ENCODE measurements around the gene TRPM5. TPM values are rescaled to one million over a fixed set of nuclear protein-coding genes. Genes with fewer than 3 reads are reported as not detected.

The TRPM5 gene
- total RNA-seq, 1 donor from 2014 or later: not detected

DNA sequence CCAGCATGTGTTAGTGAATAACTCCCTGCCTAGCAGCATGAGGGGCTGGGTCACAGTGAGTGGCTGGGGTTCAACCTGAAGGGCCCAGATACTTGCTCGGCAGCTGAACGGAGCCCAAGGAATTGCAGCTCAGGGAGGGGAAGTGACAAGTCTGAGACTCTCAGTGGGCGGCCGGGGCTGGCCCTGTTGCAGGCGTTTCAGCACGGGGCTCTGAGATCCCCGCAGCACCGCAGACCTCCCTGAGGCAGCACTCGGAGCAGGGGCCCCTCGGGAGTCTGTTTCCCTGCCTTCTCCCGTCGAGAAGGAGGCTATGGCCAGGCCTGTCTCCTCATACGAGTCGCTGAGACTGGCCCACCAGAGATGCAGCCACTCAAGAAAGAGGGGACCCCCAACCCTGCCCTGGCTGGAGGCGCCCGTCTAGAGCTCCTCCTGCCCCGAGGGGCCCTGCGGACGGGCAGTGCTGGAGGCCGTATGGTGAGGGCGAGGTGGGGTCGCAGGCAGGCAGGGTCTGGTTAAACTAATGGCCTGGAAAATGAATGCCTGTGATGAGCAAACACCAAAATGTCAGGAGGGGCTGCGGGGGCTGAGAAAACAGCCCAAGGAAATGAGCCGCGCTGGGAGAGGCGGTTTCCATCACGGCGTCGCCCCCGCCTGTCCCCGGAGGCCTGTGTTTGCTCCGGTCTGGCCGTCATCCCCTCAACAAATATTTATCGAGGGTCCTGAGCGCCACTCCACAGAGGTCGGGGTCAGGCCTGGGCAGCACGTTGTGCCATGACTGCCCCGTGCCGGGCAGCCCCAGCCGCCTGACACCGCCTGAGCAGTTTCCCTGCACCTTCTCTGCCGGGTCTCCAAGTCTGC lies 34.5 kb downstream of the TRPM5 start:
- TF ChIP-seq, protein P1, sequence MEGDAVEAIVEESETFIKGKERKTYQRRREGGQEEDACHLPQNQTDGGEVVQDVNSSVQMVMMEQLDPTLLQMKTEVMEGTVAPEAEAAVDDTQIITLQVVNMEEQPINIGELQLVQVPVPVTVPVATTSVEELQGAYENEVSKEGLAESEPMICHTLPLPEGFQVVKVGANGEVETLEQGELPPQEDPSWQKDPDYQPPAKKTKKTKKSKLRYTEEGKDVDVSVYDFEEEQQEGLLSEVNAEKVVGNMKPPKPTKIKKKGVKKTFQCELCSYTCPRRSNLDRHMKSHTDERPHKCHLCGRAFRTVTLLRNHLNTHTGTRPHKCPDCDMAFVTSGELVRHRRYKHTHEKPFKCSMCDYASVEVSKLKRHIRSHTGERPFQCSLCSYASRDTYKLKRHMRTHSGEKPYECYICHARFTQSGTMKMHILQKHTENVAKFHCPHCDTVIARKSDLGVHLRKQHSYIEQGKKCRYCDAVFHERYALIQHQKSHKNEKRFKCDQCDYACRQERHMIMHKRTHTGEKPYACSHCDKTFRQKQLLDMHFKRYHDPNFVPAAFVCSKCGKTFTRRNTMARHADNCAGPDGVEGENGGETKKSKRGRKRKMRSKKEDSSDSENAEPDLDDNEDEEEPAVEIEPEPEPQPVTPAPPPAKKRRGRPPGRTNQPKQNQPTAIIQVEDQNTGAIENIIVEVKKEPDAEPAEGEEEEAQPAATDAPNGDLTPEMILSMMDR (IDR thresholded peaks at IDR 0.05): no peak
- no peak overlapping the region for H3K27ac Mint-ChIP-seq (ENCODE audit: unreplicated experiment)
- H3K36me3 Mint-ChIP-seq (ENCODE audit: low read depth): no peaks in the 10 kb centered on the region
- H3K4me1 Mint-ChIP-seq (ENCODE audit: low read depth): no peaks in the 10 kb centered on the region
- no peak for DNase-seq (ENCODE audit: low spot score)
- H3K4me3 Mint-ChIP-seq (ENCODE audit: unreplicated experiment): no peak overlapping the region
- no peaks in the 10 kb centered on the region for H3K9me3 Mint-ChIP-seq (ENCODE audit: low read depth)
- no peaks in the 10 kb centered on the region for H3K27me3 Mint-ChIP-seq (ENCODE audit: low read depth)

DNA sequence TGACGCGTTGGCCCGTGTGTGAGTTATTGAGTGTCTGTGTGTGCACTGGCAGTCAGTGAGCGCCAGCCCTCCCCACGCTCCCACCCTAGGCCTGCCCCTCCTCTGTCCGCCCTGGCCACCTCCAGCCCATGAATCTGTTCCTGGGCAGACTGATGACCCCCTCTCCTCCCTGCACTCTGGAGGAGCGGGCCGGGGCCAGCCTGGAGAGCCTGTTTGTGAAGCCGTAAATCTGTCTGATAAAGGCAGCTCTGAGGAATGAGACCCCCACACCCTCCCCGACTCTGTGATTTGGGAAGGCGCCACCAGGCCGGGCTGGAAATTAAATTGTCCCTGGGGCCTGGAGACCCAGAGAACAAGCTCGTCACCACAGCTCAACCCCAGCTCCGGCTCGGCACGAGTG lies 35.2 kb downstream of the TRPM5 start:
- DNase-seq (ENCODE audit: low spot score): no peak
- TF ChIP-seq, protein P1 (IDR thresholded peaks at IDR 0.05): no peak
- Mint-ChIP-seq H3K9me3 (ENCODE audit: low read depth) (no peaks in the 10 kb centered on the region), H3K4me3 (ENCODE audit: unreplicated experiment) (no peak overlapping the region), H3K4me1 (ENCODE audit: low read depth) (no peaks in the 10 kb centered on the region), H3K27me3 (ENCODE audit: low read depth) (no peaks in the 10 kb centered on the region), H3K27ac (ENCODE audit: unreplicated experiment) (no peak overlapping the region), H3K36me3 (ENCODE audit: low read depth) (no peaks in the 10 kb centered on the region)

DNA sequence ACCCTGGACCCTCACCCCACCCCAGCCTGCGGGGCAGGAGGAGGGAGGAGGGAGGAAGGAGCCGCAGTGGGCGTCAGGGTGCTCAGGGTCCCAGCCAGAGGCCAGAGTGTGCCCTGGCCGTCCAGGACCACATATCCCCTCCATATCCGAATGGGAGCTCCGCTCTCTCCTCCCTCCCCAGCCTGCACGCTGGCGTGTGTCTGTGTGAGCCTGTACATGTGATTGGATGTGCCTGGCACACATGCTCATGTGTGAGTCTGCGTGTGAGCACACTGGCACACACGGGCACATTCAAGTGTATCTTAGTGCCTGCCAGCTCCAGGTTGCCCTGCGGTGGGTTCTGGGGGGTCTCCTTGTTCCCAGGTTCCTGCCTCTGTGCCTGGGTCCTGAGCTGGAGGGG lies 35.6 kb downstream of the TRPM5 start:
- H3K9me3 Mint-ChIP-seq (ENCODE audit: low read depth): no peaks in the 10 kb centered on the region
- H3K4me3 Mint-ChIP-seq (ENCODE audit: unreplicated experiment): no peak overlapping the region
- no peak overlapping the region for H3K27ac Mint-ChIP-seq (ENCODE audit: unreplicated experiment)
- no peaks in the 10 kb centered on the region for H3K4me1 Mint-ChIP-seq (ENCODE audit: low read depth)
- no peak for DNase-seq (ENCODE audit: low spot score)
- H3K36me3 Mint-ChIP-seq (ENCODE audit: low read depth): no peaks in the 10 kb centered on the region
- no peaks in the 10 kb centered on the region for H3K27me3 Mint-ChIP-seq (ENCODE audit: low read depth)
- TF ChIP-seq, protein P1 (IDR thresholded peaks at IDR 0.05): no peak

DNA sequence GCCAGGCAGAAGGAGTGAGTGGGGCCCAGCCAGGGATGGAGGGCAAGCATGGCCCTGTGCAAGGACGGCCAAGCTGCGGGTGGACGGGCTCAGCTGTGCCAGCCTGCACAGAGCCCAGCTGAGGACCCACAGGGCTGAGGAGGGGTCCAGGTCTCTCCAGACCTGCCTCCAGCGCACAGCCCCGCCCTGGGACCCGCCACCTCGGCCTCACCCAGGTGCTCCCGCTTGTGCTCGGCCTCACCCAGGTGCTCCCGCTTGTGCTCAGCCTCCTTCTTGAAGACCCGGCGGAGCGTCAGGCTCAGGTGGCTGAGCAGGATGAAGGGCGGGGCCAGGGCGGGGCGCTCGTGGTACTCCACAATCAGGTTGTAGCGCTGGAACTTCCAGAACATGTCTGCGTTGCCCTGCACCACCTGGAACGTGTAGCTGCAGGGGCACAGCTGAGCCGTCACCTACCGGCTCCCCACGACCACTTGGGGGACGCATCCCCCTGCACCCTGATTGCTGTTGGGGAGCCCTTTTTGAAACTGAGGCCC lies 37.4 kb downstream of the TRPM5 start:
- no peaks in the 10 kb centered on the region for H3K9me3 Mint-ChIP-seq (ENCODE audit: low read depth)
- H3K36me3 Mint-ChIP-seq (ENCODE audit: low read depth): no peaks in the 10 kb centered on the region
- H3K4me1 Mint-ChIP-seq (ENCODE audit: low read depth): peaks cover 8% of the 10 kb centered on the region
- no peak overlapping the region for H3K4me3 Mint-ChIP-seq (ENCODE audit: unreplicated experiment)
- no peaks in the 10 kb centered on the region for H3K27me3 Mint-ChIP-seq (ENCODE audit: low read depth)
- no peak for DNase-seq (ENCODE audit: low spot score)
- TF ChIP-seq, protein P1 (IDR thresholded peaks at IDR 0.05): no peak
- H3K27ac Mint-ChIP-seq (ENCODE audit: unreplicated experiment): no peak overlapping the region

DNA sequence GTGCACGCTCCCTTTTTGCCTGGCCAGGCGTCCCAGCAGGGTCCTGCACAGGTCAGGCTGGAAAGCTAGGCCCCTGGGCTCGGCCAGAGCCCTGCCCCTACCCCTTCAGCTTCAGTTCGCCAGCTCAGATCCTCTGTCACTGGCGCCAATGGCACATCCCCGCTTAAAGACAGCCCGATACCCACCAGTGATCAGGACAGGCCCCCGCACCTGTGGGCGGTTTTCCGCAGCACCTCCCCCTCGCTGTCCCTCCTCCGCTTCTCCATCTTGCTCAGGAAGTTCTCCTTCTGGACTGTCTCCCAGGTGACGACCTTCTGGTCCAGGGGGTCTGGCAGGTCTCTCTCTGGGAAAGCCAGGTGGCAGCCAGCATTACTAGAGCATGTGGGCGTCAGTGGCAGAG lies 37.9 kb downstream of the TRPM5 start:
- no peaks in the 10 kb centered on the region for H3K9me3 Mint-ChIP-seq (ENCODE audit: low read depth)
- H3K27me3 Mint-ChIP-seq (ENCODE audit: low read depth): no peaks in the 10 kb centered on the region
- H3K4me3 Mint-ChIP-seq (ENCODE audit: unreplicated experiment): no peak overlapping the region
- peaks cover 13% of the 10 kb centered on the region for H3K4me1 Mint-ChIP-seq (ENCODE audit: low read depth)
- H3K27ac Mint-ChIP-seq (ENCODE audit: unreplicated experiment): no peak overlapping the region
- H3K36me3 Mint-ChIP-seq (ENCODE audit: low read depth): no peaks in the 10 kb centered on the region
- DNase-seq (ENCODE audit: low spot score): no peak
- TF ChIP-seq, protein P1 (IDR thresholded peaks at IDR 0.05): no peak

Data from chondrocyte (in vitro differentiated cells).